ENCODE measurements around the gene GUCA2B. TPM values are rescaled to one million over a fixed set of nuclear protein-coding genes. Genes with fewer than 3 reads are reported as not detected.

GUCA2B gene
- total RNA-seq, 2 experiments from 2014 or later, result not detected

- H3K27ac ChIP-seq (ENCODE audit: low read depth in 1 of 2, low read length in 2 of 2), result no peak overlapping the region
- no peak for ATAC-seq (ENCODE audit: poor library complexity)
- no peak for DNase-seq
- ChIA-PET POLR2A (no interaction called here), CTCF (interaction anchor here (2.5 kb wide), 1 partner anchor 11 kb away, joined by 15 read pairs; no protein-coding TSS in a partner anchor)
- H3K27ac Mint-ChIP-seq, result no peak overlapping the region
- peaks cover 67% of the 10 kb centered on the region for H3K36me3 ChIP-seq (ENCODE audit: insufficient read depth, low read length)
- H3K4me3 Mint-ChIP-seq, result no peak overlapping the region
- H3K36me3 Mint-ChIP-seq (ENCODE audit: low read depth), result peaks cover 88% of the 10 kb centered on the region
- intact Hi-C loops (cut with DNase I, micrococcal nuclease), result no loop called here
- no peaks in the 10 kb centered on the region for H3K9me3 Mint-ChIP-seq
- no peaks in the 10 kb centered on the region for H3K27me3 Mint-ChIP-seq
- peaks cover 5% of the 10 kb centered on the region for H3K4me1 Mint-ChIP-seq (ENCODE audit: low read depth)
- no peak overlapping the region for H3K4me3 ChIP-seq (ENCODE audit: low read length)
- no peaks in the 10 kb centered on the region for H3K27me3 ChIP-seq (ENCODE audit: control insufficient read depth in 1 of 2, insufficient read depth in 2 of 2, low read length in 2 of 2)
- no peaks in the 10 kb centered on the region for H3K9me3 ChIP-seq (ENCODE audit: control insufficient read depth in 1 of 2, insufficient read depth in 1 of 2, low read length in 2 of 2)
- TF ChIP-seq, protein P1, sequence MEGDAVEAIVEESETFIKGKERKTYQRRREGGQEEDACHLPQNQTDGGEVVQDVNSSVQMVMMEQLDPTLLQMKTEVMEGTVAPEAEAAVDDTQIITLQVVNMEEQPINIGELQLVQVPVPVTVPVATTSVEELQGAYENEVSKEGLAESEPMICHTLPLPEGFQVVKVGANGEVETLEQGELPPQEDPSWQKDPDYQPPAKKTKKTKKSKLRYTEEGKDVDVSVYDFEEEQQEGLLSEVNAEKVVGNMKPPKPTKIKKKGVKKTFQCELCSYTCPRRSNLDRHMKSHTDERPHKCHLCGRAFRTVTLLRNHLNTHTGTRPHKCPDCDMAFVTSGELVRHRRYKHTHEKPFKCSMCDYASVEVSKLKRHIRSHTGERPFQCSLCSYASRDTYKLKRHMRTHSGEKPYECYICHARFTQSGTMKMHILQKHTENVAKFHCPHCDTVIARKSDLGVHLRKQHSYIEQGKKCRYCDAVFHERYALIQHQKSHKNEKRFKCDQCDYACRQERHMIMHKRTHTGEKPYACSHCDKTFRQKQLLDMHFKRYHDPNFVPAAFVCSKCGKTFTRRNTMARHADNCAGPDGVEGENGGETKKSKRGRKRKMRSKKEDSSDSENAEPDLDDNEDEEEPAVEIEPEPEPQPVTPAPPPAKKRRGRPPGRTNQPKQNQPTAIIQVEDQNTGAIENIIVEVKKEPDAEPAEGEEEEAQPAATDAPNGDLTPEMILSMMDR (IDR thresholded peaks at IDR 0.05), result no peak
- H3K4me1 ChIP-seq (ENCODE audit: insufficient read depth, low read length), result no peaks in the 10 kb centered on the region
Measured at GRCh38 chr1:42183957-42184268, 30.7 kb downstream of the GUCA2B start.

DNA sequence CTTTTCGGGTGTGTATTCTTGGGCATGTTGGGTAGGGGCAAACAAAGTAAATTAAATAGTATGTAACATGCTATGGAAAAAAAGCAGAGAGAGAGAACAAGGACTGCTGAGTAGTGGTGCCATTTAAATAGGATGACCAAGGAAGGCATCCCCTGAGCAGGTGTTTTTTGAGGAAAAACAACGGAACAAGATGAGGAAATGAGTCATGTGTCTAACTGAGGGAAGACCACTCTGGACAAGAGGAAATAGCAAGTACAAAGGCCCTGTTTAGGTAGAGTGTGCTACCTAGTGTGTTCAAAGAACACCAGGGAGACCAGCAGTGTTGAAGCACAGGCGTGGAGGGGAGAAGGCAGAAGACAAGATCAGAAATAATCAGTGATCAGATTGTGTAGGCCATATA is 31.4 kb downstream of the GUCA2B start:
- Mint-ChIP-seq H3K27ac (no peak overlapping the region), H3K4me1 (ENCODE audit: low read depth) (peaks cover 5% of the 10 kb centered on the region), H3K36me3 (ENCODE audit: low read depth) (peaks cover 90% of the 10 kb centered on the region), H3K27me3 (no peaks in the 10 kb centered on the region), H3K4me3 (no peak overlapping the region), H3K9me3 (no peaks in the 10 kb centered on the region)
- ChIA-PET CTCF (interaction anchor here (2.5 kb wide), 1 partner anchor 11 kb away, joined by 15 read pairs; no protein-coding TSS in a partner anchor), POLR2A (interaction anchor here (0.7 kb wide), 1 partner anchor 15 kb away, joined by 3 read pairs; no protein-coding TSS in a partner anchor)
- Histone ChIP-seq H3K36me3 (ENCODE audit: insufficient read depth, low read length) (peaks cover 70% of the 10 kb centered on the region), H3K4me1 (ENCODE audit: insufficient read depth, low read length) (no peaks in the 10 kb centered on the region), H3K4me3 (ENCODE audit: low read length) (no peak overlapping the region), H3K9me3 (ENCODE audit: control insufficient read depth in 1 of 2, insufficient read depth in 1 of 2, low read length in 2 of 2) (no peaks in the 10 kb centered on the region), H3K27me3 (ENCODE audit: control insufficient read depth in 1 of 2, insufficient read depth in 2 of 2, low read length in 2 of 2) (no peaks in the 10 kb centered on the region), H3K27ac (ENCODE audit: low read depth in 1 of 2, low read length in 2 of 2) (no peak overlapping the region)
- ATAC-seq (ENCODE audit: poor library complexity), result no peak
- TF ChIP-seq, protein P1 (IDR thresholded peaks at IDR 0.05), result no peak
- intact Hi-C loops (cut with DNase I, micrococcal nuclease), result no loop called here
- no peak for DNase-seq

DNA sequence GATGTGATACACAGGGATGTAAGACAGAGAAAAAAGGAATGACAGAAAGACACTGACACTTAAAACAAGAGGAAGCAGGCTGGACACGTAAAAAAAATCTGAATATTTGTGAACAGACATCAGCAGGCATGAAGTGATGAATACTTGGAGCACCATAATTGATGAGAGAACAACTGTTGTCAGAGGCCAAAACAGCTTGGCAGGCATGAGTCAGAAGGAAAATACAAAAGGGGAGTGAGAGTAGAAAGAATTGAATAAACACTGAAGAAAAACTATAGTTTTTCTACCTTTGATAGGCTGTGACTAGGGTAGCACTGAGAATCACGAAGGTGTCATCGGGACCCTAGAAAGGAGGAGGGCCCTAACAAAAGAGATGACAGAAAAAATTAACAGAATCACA is 32.9 kb downstream of the GUCA2B start:
- no peaks in the 10 kb centered on the region for H3K9me3 ChIP-seq (ENCODE audit: control insufficient read depth in 1 of 2, insufficient read depth in 1 of 2, low read length in 2 of 2)
- Mint-ChIP-seq H3K27me3 (no peaks in the 10 kb centered on the region), H3K4me1 (ENCODE audit: low read depth) (no peaks in the 10 kb centered on the region), H3K27ac (no peak overlapping the region), H3K4me3 (no peak overlapping the region), H3K9me3 (no peaks in the 10 kb centered on the region), H3K36me3 (ENCODE audit: low read depth) (peaks cover 89% of the 10 kb centered on the region)
- ATAC-seq (ENCODE audit: poor library complexity) (no peak), DNase-seq (no peak)
- TF ChIP-seq, protein P1 (IDR thresholded peaks at IDR 0.05), result no peak
- peaks cover 73% of the 10 kb centered on the region for H3K36me3 ChIP-seq (ENCODE audit: insufficient read depth, low read length)
- H3K27me3 ChIP-seq (ENCODE audit: control insufficient read depth in 1 of 2, insufficient read depth in 2 of 2, low read length in 2 of 2), result no peaks in the 10 kb centered on the region
- H3K27ac ChIP-seq (ENCODE audit: low read depth in 1 of 2, low read length in 2 of 2), result no peak overlapping the region
- H3K4me3 ChIP-seq (ENCODE audit: low read length), result no peak overlapping the region
- CTCF ChIA-PET, result interaction anchor here (2.5 kb wide), 1 partner anchor 13 kb away, joined by 15 read pairs; no protein-coding TSS in a partner anchor
- H3K4me1 ChIP-seq (ENCODE audit: insufficient read depth, low read length), result no peaks in the 10 kb centered on the region
- intact Hi-C loops (cut with DNase I, micrococcal nuclease), result no loop called here
- POLR2A ChIA-PET, result no interaction called here

Data from CD4-positive, alpha-beta T cell (primary cell).